BE2C (cell line): ENCODE data around the gene ADGRL3.
"Not testable (repeated sequence)": the region's sequence is repeated elsewhere in the genome, so short reads cannot be mapped to it uniquely, and the experiment has no call there.

Source experiments
- DNase-seq: peaks from one replicate; pipeline ENCODE4 v3.0.0-alpha.2; 2020
- H3K27me3 ChIP-seq: fragments of 250-450 bp; sonication (Bioruptor Pico); 2 replicates; pipeline ENCODE4 v1.5.1; 2020; ENCODE audit warnings: mild to moderate bottlenecking
- H3K36me3 ChIP-seq: fragments of 250-450 bp; sonication (Bioruptor Pico); 2 replicates; pipeline ENCODE4 v1.5.1; 2020; ENCODE audit warnings: mild to moderate bottlenecking
- H3K4me1 ChIP-seq: fragments of 250-450 bp; sonication (Bioruptor Pico); 2 replicates; pipeline ENCODE4 v1.5.1; 2020
- H3K4me3 ChIP-seq: 2 replicates; pipeline ENCODE4 v1.5.1; 2011; ENCODE audit warnings: low read depth, low read length
- H3K9me3 ChIP-seq: fragments of 250-450 bp; sonication (Bioruptor Pico); 2 replicates; pipeline ENCODE4 v1.5.1; 2020
- CTCF ChIP-seq: IDR thresholded peaks from 2 replicates; pipeline ENCODE4 v1.5.1; 2012; ENCODE audit warnings: mild to moderate bottlenecking, low read depth, low read length

Gene ADGRL3

GRCh38 chr4:61374447-61374891 lies 174.3 kb downstream of the ADGRL3 start:
- Histone ChIP-seq H3K27me3 (no peaks in the 10 kb centered on the region), H3K4me1 (no peaks in the 10 kb centered on the region), H3K36me3 (no peaks in the 10 kb centered on the region), H3K4me3 (no peak overlapping the region), H3K9me3 (no peaks in the 10 kb centered on the region)
- DNase-seq: no peak
- no peak for TF ChIP-seq CTCF

- no peaks in the 10 kb centered on the region for H3K4me1 ChIP-seq
- no peaks in the 10 kb centered on the region for H3K36me3 ChIP-seq
- H3K4me3 ChIP-seq: no peak overlapping the region
- no peak for DNase-seq
- TF ChIP-seq CTCF: no peak
- H3K9me3 ChIP-seq: no peaks in the 10 kb centered on the region
- no peaks in the 10 kb centered on the region for H3K27me3 ChIP-seq
Observed at GRCh38 chr4:61375301-61375700, 175.2 kb downstream of the ADGRL3 start.

GRCh38 chr4:61376301-61376700 lies 176.2 kb downstream of the ADGRL3 start:
- no peaks in the 10 kb centered on the region for H3K36me3 ChIP-seq
- no peak for DNase-seq

GRCh38 chr4:61379406-61379805 lies 179.3 kb downstream of the ADGRL3 start:
- Histone ChIP-seq H3K4me3 (no peak overlapping the region), H3K27me3 (no peaks in the 10 kb centered on the region), H3K36me3 (no peaks in the 10 kb centered on the region), H3K4me1 (no peaks in the 10 kb centered on the region), H3K9me3 (no peaks in the 10 kb centered on the region)
- no peak for TF ChIP-seq CTCF
- no peak for DNase-seq

More at GRCh38 chr4:61376301-61376700, 176.2 kb downstream of the ADGRL3 start:
- H3K4me3 ChIP-seq: no peak overlapping the region
- H3K4me1 ChIP-seq: no peaks in the 10 kb centered on the region
- no peaks in the 10 kb centered on the region for H3K27me3 ChIP-seq
- no peak for TF ChIP-seq CTCF
- H3K9me3 ChIP-seq: no peaks in the 10 kb centered on the region

GRCh38 chr4:61380865-61381264 lies 180.7 kb downstream of the ADGRL3 start:
- DNase-seq: no peak
- Histone ChIP-seq H3K36me3 (no peaks in the 10 kb centered on the region), H3K9me3 (no peaks in the 10 kb centered on the region), H3K4me1 (no peaks in the 10 kb centered on the region), H3K4me3 (no peak overlapping the region), H3K27me3 (no peaks in the 10 kb centered on the region)
- no peak for TF ChIP-seq CTCF

- no peak for DNase-seq
- TF ChIP-seq CTCF: no peak
- H3K27me3 ChIP-seq: no peaks in the 10 kb centered on the region
- H3K4me3 ChIP-seq: no peak overlapping the region
- no peaks in the 10 kb centered on the region for H3K36me3 ChIP-seq
- H3K9me3 ChIP-seq: no peaks in the 10 kb centered on the region
- no peaks in the 10 kb centered on the region for H3K4me1 ChIP-seq
Observed at GRCh38 chr4:61385256-61385655, 185.1 kb downstream of the ADGRL3 start.

- H3K36me3 ChIP-seq, H3K4me1 ChIP-seq, DNase-seq, H3K9me3 ChIP-seq, H3K4me3 ChIP-seq, H3K27me3 ChIP-seq: not testable (repeated sequence)
Observed at GRCh38 chr4:61387372-61387771, 187.2 kb downstream of the ADGRL3 start.
